ENCODE data around the gene ITGA11. TPM values are rescaled to one million over a fixed set of nuclear protein-coding genes. Genes with fewer than 3 reads are reported as not detected.

ITGA11 gene
- total and polyA plus RNA-seq, 5 experiments from 2014 or later = 0.02 to 0.11 (median 0.03) TPM; not detected in 2

- POLR2A ChIA-PET = interaction anchor here (5.7 kb wide), 1 partner anchor 17 kb away, joined by 27 read pairs; the partner anchor contains the start of gene FEM1B
- ATAC-seq (no peak), DNase-seq (no peak)
- Mint-ChIP-seq H3K36me3 (peaks cover 9 to 36% (median 11%) of the 10 kb centered on the region in 3 donors), H3K9me3 (no peaks in the 10 kb centered on the region), H3K4me3 (no peak overlapping the region), H3K27me3 (no peaks in the 10 kb centered on the region), H3K27ac (peak overlapping the region in 2 of 10 donors; percentile 3 to 53), H3K4me1 (peaks cover 12 to 61% (median 49%) of the 10 kb centered on the region in 4 donors)
Measured at GRCh38 chr15:68295014-68295805, 136.8 kb downstream of the ITGA11 start.

- peak overlapping the region in 1 of 10 donors; percentile 49 for H3K27ac Mint-ChIP-seq
- H3K9me3 Mint-ChIP-seq = no peaks in the 10 kb centered on the region
- H3K36me3 Mint-ChIP-seq = peaks cover 10 to 57% (median 15%) of the 10 kb centered on the region in 3 donors
- POLR2A ChIA-PET = interaction anchor here (1.5 kb wide), 1 partner anchor 16 kb away, joined by 6 read pairs; the partner anchor contains the start of gene FEM1B
- H3K4me1 Mint-ChIP-seq = peaks cover 19 to 57% (median 51%) of the 10 kb centered on the region in 4 donors
- peak overlapping the region in 1 of 10 donors; percentile 27 for H3K4me3 Mint-ChIP-seq
- no peaks in the 10 kb centered on the region for H3K27me3 Mint-ChIP-seq
- ATAC-seq (no peak), DNase-seq (no peak)
Measured at GRCh38 chr15:68292967-68293366, 139.0 kb downstream of the ITGA11 start.

- POLR2A ChIA-PET = interaction anchor here (1.5 kb wide), 1 partner anchor 15 kb away, joined by 6 read pairs; the partner anchor contains the start of gene FEM1B
- Mint-ChIP-seq H3K4me3 (no peak overlapping the region), H3K4me1 (peaks cover 19 to 61% (median 54%) of the 10 kb centered on the region in 4 donors), H3K9me3 (no peaks in the 10 kb centered on the region), H3K27me3 (no peaks in the 10 kb centered on the region), H3K27ac (peak overlapping the region in 3 of 10 donors; percentile 7 to 57 (median 38)), H3K36me3 (peaks cover 10 to 63% (median 15%) of the 10 kb centered on the region in 3 donors)
- ATAC-seq (peak; percentile 70), DNase-seq (peak in 2 of 10 donors; percentile 25)
Measured at GRCh38 chr15:68292157-68292781, 139.7 kb downstream of the ITGA11 start.

- Mint-ChIP-seq H3K36me3 (peaks cover 7 to 68% (median 12%) of the 10 kb centered on the region in 3 donors), H3K4me1 (peaks cover 23 to 69% (median 67%) of the 10 kb centered on the region in 4 donors), H3K9me3 (no peaks in the 10 kb centered on the region), H3K27ac (peak overlapping the region in 2 of 10 donors; percentile 8 to 21), H3K4me3 (no peak overlapping the region), H3K27me3 (no peaks in the 10 kb centered on the region)
- DNase-seq = no peak
- ATAC-seq = no peak
- POLR2A ChIA-PET = interaction anchor here (1.6 kb wide), 1 partner anchor 11 kb away, joined by 4 read pairs; no protein-coding TSS in a partner anchor
Measured at GRCh38 chr15:68290715-68291114, 141.2 kb downstream of the ITGA11 start.

- Mint-ChIP-seq H3K27ac (peak overlapping the region in 6 of 10 donors; percentile 3 to 67 (median 48)), H3K36me3 (peaks cover 14 to 73% (median 19%) of the 10 kb centered on the region in 3 donors), H3K27me3 (no peaks in the 10 kb centered on the region), H3K4me1 (peaks cover 30 to 78% (median 73%) of the 10 kb centered on the region in 4 donors), H3K4me3 (no peak overlapping the region), H3K9me3 (no peaks in the 10 kb centered on the region)
- no peak for DNase-seq
- POLR2A ChIA-PET = interaction anchor here (1.0 to 1.6 kb wide), 4 partner anchors 10 to 60 kb away, joined by 3 to 5 read pairs (median 4); partner anchors contain the start of gene CLN6
- no peak for ATAC-seq
Measured at GRCh38 chr15:68289621-68290352, 142.2 kb downstream of the ITGA11 start.

GRCh38 chr15:68289057-68289456 is 142.9 kb downstream of the ITGA11 start:
- peaks cover 30 to 83% (median 72%) of the 10 kb centered on the region in 4 donors for H3K4me1 Mint-ChIP-seq
- peak; percentile 17 to 50 for ATAC-seq
- no peaks in the 10 kb centered on the region for H3K27me3 Mint-ChIP-seq
- H3K36me3 Mint-ChIP-seq = peaks cover 17 to 76% (median 23%) of the 10 kb centered on the region in 3 donors
- no peak for DNase-seq
- peak overlapping the region in 3 of 10 donors; percentile 4 to 36 (median 12) for H3K4me3 Mint-ChIP-seq
- peak overlapping the region in 9 of 10 donors; percentile 2 to 67 (median 47) for H3K27ac Mint-ChIP-seq
- no peaks in the 10 kb centered on the region for H3K9me3 Mint-ChIP-seq
- POLR2A ChIA-PET = interaction anchor here (1.0 to 1.6 kb wide), 3 partner anchors 11 to 60 kb away, joined by 3 to 5 read pairs (median 3); partner anchors contain the start of gene CLN6

GRCh38 chr15:68286256-68286655 is 145.7 kb downstream of the ITGA11 start:
- Mint-ChIP-seq H3K36me3 (peaks cover 17 to 73% (median 23%) of the 10 kb centered on the region in 3 donors), H3K9me3 (no peaks in the 10 kb centered on the region), H3K4me1 (peaks cover 33 to 85% (median 72%) of the 10 kb centered on the region in 4 donors), H3K4me3 (peak overlapping the region in 5 of 10 donors; percentile 2 to 40 (median 33)), H3K27ac (peak overlapping the region in 4 of 10 donors; percentile 2 to 63 (median 28)), H3K27me3 (no peaks in the 10 kb centered on the region)
- DNase-seq (no peak), ATAC-seq (no peak)
- POLR2A ChIA-PET = no interaction called here

- peak overlapping the region in 7 of 10 donors; percentile 13 to 57 (median 40) for H3K4me3 Mint-ChIP-seq
Measured at GRCh38 chr15:68285259-68285980, 146.5 kb downstream of the ITGA11 start.

GRCh38 chr15:68284616-68285258 is 147.2 kb downstream of the ITGA11 start:
- DNase-seq = no peak
- Mint-ChIP-seq H3K4me1 (peaks cover 40 to 91% (median 79%) of the 10 kb centered on the region in 4 donors), H3K9me3 (no peaks in the 10 kb centered on the region), H3K4me3 (peak overlapping the region in 5 of 10 donors; percentile 38 to 57 (median 55)), H3K27ac (peak overlapping the region in 5 of 10 donors; percentile 33 to 55 (median 44)), H3K27me3 (no peaks in the 10 kb centered on the region), H3K36me3 (peaks cover 10 to 64% (median 13%) of the 10 kb centered on the region in 3 donors)
- POLR2A ChIA-PET = no interaction called here
- no peak for ATAC-seq

More at GRCh38 chr15:68285259-68285980, 146.5 kb downstream of the ITGA11 start:
- POLR2A ChIA-PET = no interaction called here
- no peak for DNase-seq
- Mint-ChIP-seq H3K9me3 (no peaks in the 10 kb centered on the region), H3K27ac (peak overlapping the region in 4 of 10 donors; percentile 4 to 49 (median 30)), H3K27me3 (no peaks in the 10 kb centered on the region), H3K4me1 (peaks cover 33 to 86% (median 76%) of the 10 kb centered on the region in 4 donors), H3K36me3 (peaks cover 14 to 67% (median 20%) of the 10 kb centered on the region in 3 donors)
- no peak for ATAC-seq

- ATAC-seq = no peak
- Mint-ChIP-seq H3K4me3 (no peak overlapping the region), H3K27me3 (peaks cover 0 to 2% (median 0%) of the 10 kb centered on the region in 5 donors), H3K9me3 (no peaks in the 10 kb centered on the region), H3K36me3 (peaks cover 10 to 52% (median 13%) of the 10 kb centered on the region in 3 donors), H3K4me1 (peaks cover 41 to 93% (median 80%) of the 10 kb centered on the region in 4 donors), H3K27ac (no peak overlapping the region)
- POLR2A ChIA-PET = interaction anchor here (0.6 kb wide), 1 partner anchor 103 kb away, joined by 4 read pairs; no protein-coding TSS in a partner anchor
- no peak for DNase-seq
Measured at GRCh38 chr15:68283401-68283800, 148.6 kb downstream of the ITGA11 start.

- H3K27me3 Mint-ChIP-seq = peaks cover 0 to 2% (median 0%) of the 10 kb centered on the region in 5 donors
- POLR2A ChIA-PET = interaction anchor here (1.7 to 5.1 kb wide), 2 partner anchors 23 to 28 kb away, joined by 4 to 77 read pairs; no protein-coding TSS in a partner anchor
- H3K27ac Mint-ChIP-seq = peak overlapping the region in 5 of 10 donors; percentile 29 to 97 (median 45)
- H3K36me3 Mint-ChIP-seq = peaks cover 10 to 33% (median 13%) of the 10 kb centered on the region in 3 donors
- ATAC-seq (no peak), DNase-seq (no peak)
- H3K4me3 Mint-ChIP-seq = peak overlapping the region; percentile 19 to 99 (median 93)
- peaks cover 41 to 84% (median 72%) of the 10 kb centered on the region in 4 donors for H3K4me1 Mint-ChIP-seq
- H3K9me3 Mint-ChIP-seq = no peaks in the 10 kb centered on the region
Measured at GRCh38 chr15:68281008-68281407, 151.0 kb downstream of the ITGA11 start.

Measured in naive thymus-derived CD8-positive, alpha-beta T cell (primary cell).